ENCODE measurements around the gene PPM1A.

DNA sequence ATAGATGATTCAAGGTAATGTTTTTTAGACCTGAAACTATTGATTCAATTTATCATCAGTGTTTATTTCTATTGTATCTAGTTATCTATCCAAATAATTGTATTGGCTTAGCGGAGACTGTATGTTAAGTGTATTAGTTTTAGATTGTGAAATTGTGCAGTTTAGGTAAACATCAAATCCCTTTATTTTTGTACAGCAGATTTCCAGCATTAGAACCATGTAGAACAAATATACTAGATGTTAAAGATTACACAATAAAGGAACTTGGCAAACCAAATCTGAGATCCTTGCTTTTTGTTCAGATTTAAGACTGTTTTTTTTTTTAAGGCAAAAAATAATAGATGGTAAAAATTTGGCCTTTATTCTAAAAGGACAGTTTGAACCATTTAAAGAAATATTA, 39.3 kb downstream of the PPM1A start:
- TF ChIP-seq, protein P1, sequence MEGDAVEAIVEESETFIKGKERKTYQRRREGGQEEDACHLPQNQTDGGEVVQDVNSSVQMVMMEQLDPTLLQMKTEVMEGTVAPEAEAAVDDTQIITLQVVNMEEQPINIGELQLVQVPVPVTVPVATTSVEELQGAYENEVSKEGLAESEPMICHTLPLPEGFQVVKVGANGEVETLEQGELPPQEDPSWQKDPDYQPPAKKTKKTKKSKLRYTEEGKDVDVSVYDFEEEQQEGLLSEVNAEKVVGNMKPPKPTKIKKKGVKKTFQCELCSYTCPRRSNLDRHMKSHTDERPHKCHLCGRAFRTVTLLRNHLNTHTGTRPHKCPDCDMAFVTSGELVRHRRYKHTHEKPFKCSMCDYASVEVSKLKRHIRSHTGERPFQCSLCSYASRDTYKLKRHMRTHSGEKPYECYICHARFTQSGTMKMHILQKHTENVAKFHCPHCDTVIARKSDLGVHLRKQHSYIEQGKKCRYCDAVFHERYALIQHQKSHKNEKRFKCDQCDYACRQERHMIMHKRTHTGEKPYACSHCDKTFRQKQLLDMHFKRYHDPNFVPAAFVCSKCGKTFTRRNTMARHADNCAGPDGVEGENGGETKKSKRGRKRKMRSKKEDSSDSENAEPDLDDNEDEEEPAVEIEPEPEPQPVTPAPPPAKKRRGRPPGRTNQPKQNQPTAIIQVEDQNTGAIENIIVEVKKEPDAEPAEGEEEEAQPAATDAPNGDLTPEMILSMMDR (IDR thresholded peaks at IDR 0.05): no peak
- TF ChIP-seq EP300 (IDR thresholded peaks at IDR 0.05): no peak

Data from tibial nerve (tissue), 4 donors.